ENCODE results near the gene TEX14. TPM values are rescaled to one million over a fixed set of nuclear protein-coding genes. Genes with fewer than 3 reads are reported as not detected.

The TEX14 gene
- polyA plus RNA-seq, 3 donors, result 0.25 TPM; not detected in 2

DNA sequence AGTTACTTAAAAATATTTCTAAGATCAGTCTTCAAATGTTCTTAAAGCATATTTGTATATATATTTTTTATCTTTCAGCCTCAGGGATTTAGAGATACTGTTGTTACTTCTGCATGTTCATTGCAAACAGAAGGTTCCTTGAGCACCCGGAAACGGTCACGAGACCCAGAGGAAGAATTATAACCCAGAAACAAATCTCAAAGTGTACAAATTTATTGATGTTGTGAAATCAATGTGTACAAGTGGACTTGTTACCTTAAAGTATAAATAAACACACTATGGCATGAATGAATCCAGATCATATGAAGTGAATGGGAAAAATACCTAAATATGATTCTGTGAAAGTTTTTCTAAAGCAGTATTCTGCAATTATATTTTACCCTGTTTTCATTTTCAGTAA, 42.2 kb upstream of the TEX14 start:
- H3K36me3 ChIP-seq (replicated peaks in 1 of 2; ENCODE audit: control insufficient read depth in 1 of 2, insufficient read depth in 2 of 2, low read length in 2 of 2), result peaks cover 0 to 7% of the 10 kb centered on the region in 2 donors
- H3K79me2 ChIP-seq (ENCODE audit: insufficient read depth, low read length), result no peaks in the 10 kb centered on the region
- no peaks in the 10 kb centered on the region for H3K27me3 ChIP-seq (ENCODE audit: control insufficient read depth in 2 of 2, insufficient read depth in 2 of 2, low read length in 2 of 2)

DNA sequence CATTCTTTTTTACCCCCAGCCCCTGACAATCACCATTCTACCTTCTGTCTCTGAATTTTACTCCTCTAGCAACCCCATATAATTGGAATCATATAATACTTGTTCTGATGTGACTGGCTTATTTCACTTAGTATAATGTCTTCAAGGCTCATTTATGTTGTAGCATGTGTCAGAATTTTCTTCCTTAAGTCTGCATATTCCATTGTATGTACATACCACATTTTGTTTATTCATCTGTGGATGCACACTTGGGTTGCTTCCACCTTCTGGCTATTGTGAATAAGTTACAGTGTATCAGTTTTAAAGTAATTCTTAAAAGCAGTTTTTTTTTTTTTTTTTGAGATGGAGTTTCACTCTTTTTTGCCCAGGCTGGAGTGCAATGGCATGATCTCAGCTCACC, 39.1 kb upstream of the TEX14 start:
- Mint-ChIP-seq H3K36me3 (peaks cover 9 to 13% of the 10 kb centered on the region in 2 donors), H3K4me3 (no peak overlapping the region), H3K27ac (no peak overlapping the region), H3K9me3 (no peaks in the 10 kb centered on the region), H3K27me3 (ENCODE audit: low read depth in 3 of 3) (no peaks in the 10 kb centered on the region), H3K4me1 (no peaks in the 10 kb centered on the region)
- intact Hi-C loops (cut with micrococcal nuclease), result no loop called here
- no peaks in the 10 kb centered on the region for H3K9me3 ChIP-seq (replicated peaks in 1 of 2; ENCODE audit: control insufficient read depth in 1 of 2, insufficient read depth in 1 of 2, low read length in 2 of 2)
- no peaks in the 10 kb centered on the region for H3K4me1 ChIP-seq (ENCODE audit: control insufficient read depth in 1 of 2, insufficient read depth in 2 of 2, low read length in 2 of 2)
- H2AFZ ChIP-seq (ENCODE audit: insufficient read depth, low read depth, low read length, poor library complexity, severe bottlenecking), result no peak overlapping the region
- peaks cover 0 to 7% of the 10 kb centered on the region in 2 donors for H3K36me3 ChIP-seq (replicated peaks in 1 of 2; ENCODE audit: control insufficient read depth in 1 of 2, insufficient read depth in 2 of 2, low read length in 2 of 2)
- no peaks in the 10 kb centered on the region for H3K27me3 ChIP-seq (ENCODE audit: control insufficient read depth in 2 of 2, insufficient read depth in 2 of 2, low read length in 2 of 2)
- H3K4me3 ChIP-seq (replicated peaks in 1 of 3; ENCODE audit: low read depth in 2 of 3, low read length in 3 of 3), result no peak overlapping the region
- no peak overlapping the region for H3K4me2 ChIP-seq (replicated peaks; ENCODE audit: extremely low read depth, low read length, poor library complexity, severe bottlenecking)
- H4K20me1 ChIP-seq (ENCODE audit: insufficient read depth, low read length), result no peaks in the 10 kb centered on the region
- H3K9ac ChIP-seq (ENCODE audit: insufficient read depth, low read length, poor library complexity, severe bottlenecking), result no peak overlapping the region
- no peak for DNase-seq
- H3K27ac ChIP-seq (ENCODE audit: low read depth in 1 of 2, low read length in 2 of 2), result no peak overlapping the region
- TF ChIP-seq, protein P1, sequence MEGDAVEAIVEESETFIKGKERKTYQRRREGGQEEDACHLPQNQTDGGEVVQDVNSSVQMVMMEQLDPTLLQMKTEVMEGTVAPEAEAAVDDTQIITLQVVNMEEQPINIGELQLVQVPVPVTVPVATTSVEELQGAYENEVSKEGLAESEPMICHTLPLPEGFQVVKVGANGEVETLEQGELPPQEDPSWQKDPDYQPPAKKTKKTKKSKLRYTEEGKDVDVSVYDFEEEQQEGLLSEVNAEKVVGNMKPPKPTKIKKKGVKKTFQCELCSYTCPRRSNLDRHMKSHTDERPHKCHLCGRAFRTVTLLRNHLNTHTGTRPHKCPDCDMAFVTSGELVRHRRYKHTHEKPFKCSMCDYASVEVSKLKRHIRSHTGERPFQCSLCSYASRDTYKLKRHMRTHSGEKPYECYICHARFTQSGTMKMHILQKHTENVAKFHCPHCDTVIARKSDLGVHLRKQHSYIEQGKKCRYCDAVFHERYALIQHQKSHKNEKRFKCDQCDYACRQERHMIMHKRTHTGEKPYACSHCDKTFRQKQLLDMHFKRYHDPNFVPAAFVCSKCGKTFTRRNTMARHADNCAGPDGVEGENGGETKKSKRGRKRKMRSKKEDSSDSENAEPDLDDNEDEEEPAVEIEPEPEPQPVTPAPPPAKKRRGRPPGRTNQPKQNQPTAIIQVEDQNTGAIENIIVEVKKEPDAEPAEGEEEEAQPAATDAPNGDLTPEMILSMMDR (IDR thresholded peaks at IDR 0.05), result no peak
- H3K79me2 ChIP-seq (ENCODE audit: insufficient read depth, low read length), result no peaks in the 10 kb centered on the region

More for the DNA sequence above, 42.2 kb upstream of the TEX14 start:
- no peak overlapping the region for H3K4me2 ChIP-seq (replicated peaks; ENCODE audit: extremely low read depth, low read length, poor library complexity, severe bottlenecking)
- Mint-ChIP-seq H3K4me1 (no peaks in the 10 kb centered on the region), H3K27me3 (ENCODE audit: low read depth in 3 of 3) (peaks cover 0 to 1% (median 0%) of the 10 kb centered on the region in 3 donors), H3K9me3 (no peaks in the 10 kb centered on the region), H3K27ac (no peak overlapping the region), H3K36me3 (peaks cover 8 to 11% of the 10 kb centered on the region in 2 donors), H3K4me3 (no peak overlapping the region)
- no CpG with 5 or more reads among the region's 3 CpGs for WGBS (ENCODE audit: insufficient coverage)
- H3K27ac ChIP-seq (ENCODE audit: low read depth in 1 of 2, low read length in 2 of 2), result no peak overlapping the region
- no peak overlapping the region for H3K4me3 ChIP-seq (replicated peaks in 1 of 3; ENCODE audit: low read depth in 2 of 3, low read length in 3 of 3)
- no peak overlapping the region for H3K9ac ChIP-seq (ENCODE audit: insufficient read depth, low read length, poor library complexity, severe bottlenecking)
- no peak for DNase-seq
- no peak overlapping the region for H2AFZ ChIP-seq (ENCODE audit: insufficient read depth, low read depth, low read length, poor library complexity, severe bottlenecking)
- intact Hi-C loops (cut with micrococcal nuclease), result no loop called here
- no peaks in the 10 kb centered on the region for H3K4me1 ChIP-seq (ENCODE audit: control insufficient read depth in 1 of 2, insufficient read depth in 2 of 2, low read length in 2 of 2)
- TF ChIP-seq, protein P1 (IDR thresholded peaks at IDR 0.05), result no peak
- H3K9me3 ChIP-seq (replicated peaks in 1 of 2; ENCODE audit: control insufficient read depth in 1 of 2, insufficient read depth in 1 of 2, low read length in 2 of 2), result no peaks in the 10 kb centered on the region
- no peaks in the 10 kb centered on the region for H4K20me1 ChIP-seq (ENCODE audit: insufficient read depth, low read length)
